HL-60 (cell line): ENCODE results near the gene METTL21A.
A peak's percentile ranks its signal among the peaks of the same experiment; 100 is the strongest.

Source experiments
- DNase-seq, 2 experiments: peaks; one replicate each; pipeline ENCODE4 v3.0.0-alpha.2; 2010 to 2020; ENCODE audit warnings: low read depth in 1 of 2, low spot score in 1 of 2
- H3K27ac ChIP-seq: fragments of 250-450 bp; sonication (Bioruptor Pico); replicated peaks from 2 replicates; pipeline ENCODE4 v1.5.1; 2020; ENCODE audit warnings: mild to moderate bottlenecking, moderate library complexity
- H3K27me3 ChIP-seq: fragments of 250-450 bp; sonication (Bioruptor Pico); 2 replicates; pipeline ENCODE4 v1.5.1; 2021; ENCODE audit warnings: mild to moderate bottlenecking, moderate library complexity; ENCODE audit not compliant: insufficient read depth, poor library complexity, severe bottlenecking
- H3K4me3 ChIP-seq: replicated peaks from 2 replicates; pipeline ENCODE4 v1.5.1; 2011; ENCODE audit warnings: mild to moderate bottlenecking, control low read depth, low read length; ENCODE audit not compliant: insufficient read depth
- GABPA ChIP-seq: IDR thresholded peaks from 2 replicates; pipeline ENCODE4 v1.6.1; 2012; ENCODE audit warnings: low read depth
- POLR2AphosphoS5 ChIP-seq: IDR thresholded peaks from 2 replicates; pipeline ENCODE4 v1.6.1; 2012; ENCODE audit warnings: low read depth
- SPI1 ChIP-seq: IDR thresholded peaks from 2 replicates; pipeline ENCODE4 v1.6.1; 2012; ENCODE audit warnings: low read depth, mild to moderate bottlenecking, borderline replicate concordance
- TF ChIP-seq, protein P1 (sequence below): IDR thresholded peaks from 2 replicates; pipeline ENCODE4 v1.6.1; 2012; ENCODE audit warnings: low read depth; ENCODE audit not compliant: insufficient replicate concordance
- TF ChIP-seq, protein P2 (sequence below): IDR thresholded peaks from one replicate; pipeline ENCODE4 v1.5.1; 2011; ENCODE audit warnings: low read length, control low read depth, inconsistent platforms; ENCODE audit not compliant: insufficient read depth

METTL21A gene

DNA sequence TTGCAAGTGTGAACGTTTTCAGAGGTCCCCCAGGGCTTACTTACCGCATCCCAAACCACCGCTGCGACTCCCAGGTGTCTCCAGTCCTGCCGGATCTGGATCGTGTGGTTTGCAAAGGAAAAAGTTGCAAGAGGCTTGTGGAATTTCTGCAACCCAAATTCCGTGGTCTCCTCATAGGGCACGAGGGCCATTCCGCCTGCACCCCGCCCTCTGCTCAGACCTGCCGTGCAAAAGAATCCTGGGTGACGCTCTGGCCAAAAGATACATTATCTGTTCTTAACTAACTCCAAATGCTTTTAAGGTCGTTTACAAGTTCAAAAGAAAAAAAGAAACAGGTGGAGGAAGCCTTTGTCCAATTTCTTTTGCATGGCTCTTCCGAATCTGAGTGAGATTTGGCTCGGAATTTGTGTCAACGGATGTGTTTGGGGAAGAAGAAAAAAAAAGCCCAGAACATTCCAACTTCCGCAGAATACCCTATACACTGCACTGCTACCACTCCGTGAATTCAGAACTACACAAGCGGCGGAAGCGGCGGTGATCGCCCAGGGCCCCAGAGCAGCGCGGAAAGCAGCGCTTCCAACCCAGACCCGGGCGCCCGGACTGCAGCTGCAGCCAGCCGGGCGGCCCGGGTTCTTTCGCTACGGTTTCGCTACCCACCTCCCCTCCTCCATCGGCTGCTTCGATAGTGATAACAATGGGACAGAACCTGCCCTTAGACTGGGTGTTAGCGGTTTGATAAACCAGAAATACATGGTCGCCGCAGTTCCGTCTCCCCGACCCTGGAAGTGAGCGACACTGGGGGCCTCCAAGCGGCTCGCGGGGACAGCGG, 795 bp downstream of the METTL21A start:
- peak overlapping the region; percentile 68 for H3K4me3 ChIP-seq
- no peaks in the 10 kb centered on the region for H3K27me3 ChIP-seq
- TF ChIP-seq, protein P1, sequence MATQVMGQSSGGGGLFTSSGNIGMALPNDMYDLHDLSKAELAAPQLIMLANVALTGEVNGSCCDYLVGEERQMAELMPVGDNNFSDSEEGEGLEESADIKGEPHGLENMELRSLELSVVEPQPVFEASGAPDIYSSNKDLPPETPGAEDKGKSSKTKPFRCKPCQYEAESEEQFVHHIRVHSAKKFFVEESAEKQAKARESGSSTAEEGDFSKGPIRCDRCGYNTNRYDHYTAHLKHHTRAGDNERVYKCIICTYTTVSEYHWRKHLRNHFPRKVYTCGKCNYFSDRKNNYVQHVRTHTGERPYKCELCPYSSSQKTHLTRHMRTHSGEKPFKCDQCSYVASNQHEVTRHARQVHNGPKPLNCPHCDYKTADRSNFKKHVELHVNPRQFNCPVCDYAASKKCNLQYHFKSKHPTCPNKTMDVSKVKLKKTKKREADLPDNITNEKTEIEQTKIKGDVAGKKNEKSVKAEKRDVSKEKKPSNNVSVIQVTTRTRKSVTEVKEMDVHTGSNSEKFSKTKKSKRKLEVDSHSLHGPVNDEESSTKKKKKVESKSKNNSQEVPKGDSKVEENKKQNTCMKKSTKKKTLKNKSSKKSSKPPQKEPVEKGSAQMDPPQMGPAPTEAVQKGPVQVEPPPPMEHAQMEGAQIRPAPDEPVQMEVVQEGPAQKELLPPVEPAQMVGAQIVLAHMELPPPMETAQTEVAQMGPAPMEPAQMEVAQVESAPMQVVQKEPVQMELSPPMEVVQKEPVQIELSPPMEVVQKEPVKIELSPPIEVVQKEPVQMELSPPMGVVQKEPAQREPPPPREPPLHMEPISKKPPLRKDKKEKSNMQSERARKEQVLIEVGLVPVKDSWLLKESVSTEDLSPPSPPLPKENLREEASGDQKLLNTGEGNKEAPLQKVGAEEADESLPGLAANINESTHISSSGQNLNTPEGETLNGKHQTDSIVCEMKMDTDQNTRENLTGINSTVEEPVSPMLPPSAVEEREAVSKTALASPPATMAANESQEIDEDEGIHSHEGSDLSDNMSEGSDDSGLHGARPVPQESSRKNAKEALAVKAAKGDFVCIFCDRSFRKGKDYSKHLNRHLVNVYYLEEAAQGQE = peak; percentile 51
- TF ChIP-seq SPI1 (no peak), POLR2AphosphoS5 (peak; percentile 84; the same call in 1 of the 2 replicates), GABPA (peak; percentile 67; the same call in 1 of the 2 replicates)
- TF ChIP-seq, protein P2, sequence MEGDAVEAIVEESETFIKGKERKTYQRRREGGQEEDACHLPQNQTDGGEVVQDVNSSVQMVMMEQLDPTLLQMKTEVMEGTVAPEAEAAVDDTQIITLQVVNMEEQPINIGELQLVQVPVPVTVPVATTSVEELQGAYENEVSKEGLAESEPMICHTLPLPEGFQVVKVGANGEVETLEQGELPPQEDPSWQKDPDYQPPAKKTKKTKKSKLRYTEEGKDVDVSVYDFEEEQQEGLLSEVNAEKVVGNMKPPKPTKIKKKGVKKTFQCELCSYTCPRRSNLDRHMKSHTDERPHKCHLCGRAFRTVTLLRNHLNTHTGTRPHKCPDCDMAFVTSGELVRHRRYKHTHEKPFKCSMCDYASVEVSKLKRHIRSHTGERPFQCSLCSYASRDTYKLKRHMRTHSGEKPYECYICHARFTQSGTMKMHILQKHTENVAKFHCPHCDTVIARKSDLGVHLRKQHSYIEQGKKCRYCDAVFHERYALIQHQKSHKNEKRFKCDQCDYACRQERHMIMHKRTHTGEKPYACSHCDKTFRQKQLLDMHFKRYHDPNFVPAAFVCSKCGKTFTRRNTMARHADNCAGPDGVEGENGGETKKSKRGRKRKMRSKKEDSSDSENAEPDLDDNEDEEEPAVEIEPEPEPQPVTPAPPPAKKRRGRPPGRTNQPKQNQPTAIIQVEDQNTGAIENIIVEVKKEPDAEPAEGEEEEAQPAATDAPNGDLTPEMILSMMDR = no peak
- peak; percentile 34 to 84 for DNase-seq
- H3K27ac ChIP-seq = peak overlapping the region; percentile 98

DNA sequence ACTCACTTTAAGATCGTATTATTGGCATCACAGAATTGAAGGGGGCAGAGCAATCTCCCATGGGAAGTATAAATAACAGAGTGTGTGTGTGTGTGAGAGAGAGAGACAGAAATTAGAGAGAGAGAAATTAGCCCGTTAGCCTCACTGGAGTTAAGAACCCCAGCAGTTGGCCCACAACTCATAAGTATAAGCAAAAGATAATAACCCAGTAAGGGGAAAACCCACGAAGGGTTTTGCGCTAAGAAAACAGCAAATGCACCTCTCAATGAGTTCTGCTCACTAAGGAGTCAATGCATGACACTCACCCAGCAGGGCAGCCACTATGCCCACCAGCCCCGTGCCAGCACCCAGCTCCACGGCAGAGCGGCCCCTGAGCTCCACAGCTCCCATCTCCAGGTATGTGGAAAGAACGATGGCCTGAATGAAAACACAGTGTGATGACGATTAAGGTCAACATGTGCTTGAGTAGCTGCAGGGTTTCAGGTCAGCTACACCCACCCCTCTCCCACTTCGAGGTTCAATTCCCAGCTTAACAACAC, 3.6 kb downstream of the METTL21A start:
- TF ChIP-seq POLR2AphosphoS5 = no peak
- TF ChIP-seq, protein P2 = no peak
- no peak for TF ChIP-seq SPI1
- no peak for TF ChIP-seq GABPA
- TF ChIP-seq, protein P1 = no peak
- peak overlapping the region; percentile 58; the same call in 1 of the 2 replicates for H3K27ac ChIP-seq
- no peaks in the 10 kb centered on the region for H3K27me3 ChIP-seq
- H3K4me3 ChIP-seq = no peak overlapping the region
- DNase-seq = no peak

DNA sequence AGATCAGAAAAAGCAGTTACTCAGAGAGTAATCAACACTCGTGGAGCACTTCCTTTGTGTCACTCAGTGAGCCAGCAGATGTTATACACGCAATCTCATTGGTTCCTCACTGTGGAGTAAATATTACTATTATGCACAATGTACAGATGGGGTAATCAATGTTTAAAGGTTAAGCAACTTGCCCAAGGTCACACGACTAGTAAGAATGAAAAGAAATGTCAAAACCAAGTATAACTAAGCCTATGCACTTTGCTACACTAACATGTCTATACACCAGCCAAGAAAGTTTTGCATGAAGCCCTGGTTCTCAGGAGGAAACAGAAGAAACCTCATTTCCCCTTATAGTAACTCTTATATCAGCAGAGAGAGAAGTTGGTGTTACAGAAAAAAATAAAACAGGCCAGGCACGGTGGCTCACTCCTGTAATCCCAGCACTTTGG, 5.4 kb downstream of the METTL21A start:
- DNase-seq = peak; percentile 78 to 83
- TF ChIP-seq GABPA (no peak), SPI1 (peak; percentile 50; the same call in 1 of the 2 replicates)
- H3K27me3 ChIP-seq = no peaks in the 10 kb centered on the region
- no peak overlapping the region for H3K4me3 ChIP-seq
- H3K27ac ChIP-seq = peak overlapping the region; percentile 58

DNA sequence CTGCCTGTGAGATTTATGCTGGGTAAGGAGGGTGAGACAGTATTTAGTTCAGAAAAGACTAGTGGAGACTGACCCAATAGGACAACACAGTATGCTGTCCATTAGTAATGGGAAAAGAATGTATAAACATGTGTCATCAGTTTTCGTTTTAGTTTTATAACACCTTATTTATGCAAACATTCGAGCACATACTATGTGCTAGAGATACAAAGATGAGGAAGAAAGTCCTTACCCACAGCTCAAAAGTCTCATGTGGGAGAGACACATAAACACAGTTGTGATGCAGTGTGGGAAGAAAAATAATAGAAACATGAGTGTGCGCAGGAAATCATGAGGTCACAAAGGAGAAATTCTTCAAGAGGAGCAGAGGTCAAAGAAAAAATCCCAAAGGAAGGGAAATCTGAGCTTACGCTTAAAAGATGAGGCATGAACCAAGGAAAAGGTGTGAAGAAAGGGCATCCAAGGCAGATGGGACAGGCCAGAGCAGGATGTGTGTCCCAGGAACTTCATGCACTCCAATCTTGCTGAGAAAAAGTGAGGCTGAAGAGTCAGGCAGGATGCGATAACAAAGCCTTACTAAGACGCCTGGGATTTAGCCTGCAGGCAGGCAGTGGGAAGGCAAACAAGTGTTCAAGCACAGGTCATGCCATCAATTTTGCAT, 8.1 kb downstream of the METTL21A start:
- no peak for DNase-seq
- H3K4me3 ChIP-seq = no peak overlapping the region
- H3K27ac ChIP-seq = no peak overlapping the region
- TF ChIP-seq SPI1 (no peak), GABPA (no peak), POLR2AphosphoS5 (no peak)
- TF ChIP-seq, protein P2 = no peak
- TF ChIP-seq, protein P1 = no peak
- H3K27me3 ChIP-seq = no peaks in the 10 kb centered on the region
